DOHH2 (cell line): ENCODE data around the gene ZCWPW1.

Experiments
- H3F3A ChIP-seq: fragments of 200-600 bp; sonication (generic), shearing (Covaris generic); 2 replicates; pipeline ENCODE4 v1.6.0; 2016; ENCODE audit warnings: antibody characterized with exemption, mild to moderate bottlenecking; ENCODE audit not compliant: control insufficient read depth, insufficient read depth
- H3K27ac ChIP-seq: fragments of 200-600 bp; sonication (generic); 2 replicates; pipeline ENCODE4 v1.5.1; 2014; ENCODE audit warnings: low read depth, mild to moderate bottlenecking, low read length, moderate library complexity
- H3K27me3 ChIP-seq: fragments of 200-600 bp; sonication (generic); 2 replicates; pipeline ENCODE4 v1.6.1; 2014; ENCODE audit warnings: mild to moderate bottlenecking, low read length, mixed read lengths; ENCODE audit not compliant: control insufficient read depth
- H3K36me3 ChIP-seq: fragments of 200-600 bp; sonication (generic); 2 replicates; pipeline ENCODE4 v1.6.1; 2014; ENCODE audit warnings: mild to moderate bottlenecking, low read length, moderate library complexity, mixed read lengths; ENCODE audit not compliant: control insufficient read depth
- H3K4me1 ChIP-seq: fragments of 200-600 bp; sonication (generic); 2 replicates; pipeline ENCODE4 v1.6.1; 2014; ENCODE audit warnings: mild to moderate bottlenecking, low read length, mixed read lengths; ENCODE audit not compliant: control insufficient read depth
- H3K4me2 ChIP-seq: fragments of 200-600 bp; sonication (generic); 2 replicates; pipeline ENCODE4 v1.6.0; 2014; ENCODE audit warnings: mild to moderate bottlenecking, low read length, moderate library complexity
- H3K4me3 ChIP-seq: fragments of 200-600 bp; sonication (generic); 2 replicates; pipeline ENCODE4 v1.5.1; 2014; ENCODE audit warnings: mild to moderate bottlenecking, low read length, mixed read lengths
- H3K79me2 ChIP-seq: fragments of 200-600 bp; sonication (generic); 2 replicates; pipeline ENCODE4 v1.6.1; 2014; ENCODE audit warnings: mild to moderate bottlenecking, low read length, mixed read lengths; ENCODE audit not compliant: control insufficient read depth
- H3K9me2 ChIP-seq: fragments of 200-600 bp; sonication (generic); replicated peaks from 2 replicates; pipeline ENCODE4 v1.6.1; 2014; ENCODE audit warnings: mild to moderate bottlenecking, low read length, mixed read lengths; ENCODE audit not compliant: control insufficient read depth
- H3K9me3 ChIP-seq: fragments of 200-600 bp; sonication (generic); 2 replicates; pipeline ENCODE4 v1.6.1; 2014; ENCODE audit warnings: antibody characterized with exemption, low read length, mixed read lengths; ENCODE audit not compliant: control insufficient read depth, insufficient read depth
- H4K20me1 ChIP-seq: fragments of 200-600 bp; sonication (generic); 2 replicates; pipeline ENCODE4 v1.6.0; 2014; ENCODE audit warnings: low read depth, mild to moderate bottlenecking, antibody characterized with exemption, low read length, moderate library complexity; ENCODE audit not compliant: control insufficient read depth, insufficient read depth
- CTCF ChIP-seq: fragments of 200-600 bp; sonication (generic); IDR thresholded peaks from one replicate; pipeline ENCODE4 v1.5.1; 2014; ENCODE audit warnings: antibody characterized with exemption, mild to moderate bottlenecking, low read depth, low read length; ENCODE audit not compliant: poor library complexity, severe bottlenecking
- EZH2phosphoT487 ChIP-seq: fragments of 200-600 bp; sonication (generic); IDR thresholded peaks from 2 replicates; pipeline ENCODE4 v1.6.1; 2017; ENCODE audit warnings: borderline replicate concordance, mild to moderate bottlenecking, antibody characterized with exemption, low read length, moderate library complexity, mixed read lengths

The ZCWPW1 gene

GRCh38 chr7:100472121-100472851 is 43.8 kb upstream of the ZCWPW1 start:
- Histone ChIP-seq H3K27me3 (no peaks in the 10 kb centered on the region), H3K4me2 (no peak overlapping the region), H4K20me1 (peaks cover 29% of the 10 kb centered on the region), H3K9me3 (no peaks in the 10 kb centered on the region), H3K79me2 (peaks cover 34% of the 10 kb centered on the region), H3K36me3 (peaks cover 82% of the 10 kb centered on the region), H3K4me3 (no peak overlapping the region), H3K9me2 (no peaks in the 10 kb centered on the region), H3K27ac (no peak overlapping the region; the same call in 1 of the 2 replicates), H3F3A (peaks cover 8% of the 10 kb centered on the region), H3K4me1 (peaks cover 51% of the 10 kb centered on the region)
- TF ChIP-seq CTCF = no peak
- no peak for TF ChIP-seq EZH2phosphoT487

- Histone ChIP-seq H4K20me1 (peaks cover 16% of the 10 kb centered on the region), H3K27ac (no peak overlapping the region)
Observed at GRCh38 chr7:100471021-100471420, 42.5 kb upstream of the ZCWPW1 start.

GRCh38 chr7:100469227-100470044 is 40.9 kb upstream of the ZCWPW1 start:
- peaks cover 5% of the 10 kb centered on the region; the same call in 1 of the 2 replicates for H4K20me1 ChIP-seq
- no peaks in the 10 kb centered on the region for H3K27me3 ChIP-seq
- H3K4me2 ChIP-seq = no peak overlapping the region
- H3F3A ChIP-seq = peaks cover 8% of the 10 kb centered on the region
- H3K4me1 ChIP-seq = peaks cover 22% of the 10 kb centered on the region
- TF ChIP-seq CTCF (peak; percentile 93), EZH2phosphoT487 (no peak)
- H3K79me2 ChIP-seq = peaks cover 5% of the 10 kb centered on the region
- no peak overlapping the region for H3K27ac ChIP-seq
- H3K9me3 ChIP-seq = no peaks in the 10 kb centered on the region
- H3K4me3 ChIP-seq = no peak overlapping the region
- H3K36me3 ChIP-seq = peaks cover 63% of the 10 kb centered on the region
- H3K9me2 ChIP-seq = no peaks in the 10 kb centered on the region

More at GRCh38 chr7:100471021-100471420, 42.5 kb upstream of the ZCWPW1 start:
- peaks cover 76% of the 10 kb centered on the region for H3K36me3 ChIP-seq
- no peaks in the 10 kb centered on the region for H3K27me3 ChIP-seq
- no peaks in the 10 kb centered on the region for H3K9me3 ChIP-seq
- no peak for TF ChIP-seq CTCF
- no peak for TF ChIP-seq EZH2phosphoT487
- peaks cover 38% of the 10 kb centered on the region for H3K4me1 ChIP-seq
- H3F3A ChIP-seq = peaks cover 8% of the 10 kb centered on the region
- no peak overlapping the region for H3K4me3 ChIP-seq
- H3K4me2 ChIP-seq = no peak overlapping the region
- H3K79me2 ChIP-seq = peaks cover 21% of the 10 kb centered on the region
- no peaks in the 10 kb centered on the region for H3K9me2 ChIP-seq
